Stomach (tissue), 9 donors: Measurements from ENCODE around the gene CASTOR1. TPM values are rescaled to one million over a fixed set of nuclear protein-coding genes. Genes with fewer than 3 reads are reported as not detected.

Source experiments
- DNase-seq, 2 donors: peaks; one replicate each; pipeline versions ENCODE4 v3.0.0 to v3.0.0-alpha.2; 2013 to 2019
- H3K27ac ChIP-seq, 5 donors: fragments of 200-600 bp in 4 of 5; sonication (generic) in 4 of 5; one replicate each; pipeline ENCODE4 v1.5.1; 2013 to 2019; ENCODE audit warnings: mild to moderate bottlenecking in 1 of 5, moderate library complexity in 1 of 5
- H3K27me3 ChIP-seq, 3 donors: fragments of 200-600 bp; sonication (generic); one replicate each; pipeline ENCODE4 v1.5.1; 2017 to 2019; ENCODE audit warnings: mixed run types in 1 of 3
- H3K36me3 ChIP-seq, 4 donors: fragments of 200-600 bp; sonication (generic); 1 replicate in 3 of 4; 2 replicates in 1 of 4; pipeline ENCODE4 v1.5.1; 2016 to 2019
- H3K4me1 ChIP-seq, 4 donors: fragments of 200-600 bp; sonication (generic); one replicate each; pipeline ENCODE4 v1.5.1; 2016 to 2019
- H3K4me3 ChIP-seq, 4 donors: fragments of 200-600 bp; sonication (generic) in 3 of 4; one replicate each; pipeline ENCODE4 v1.5.1; 2016 to 2019; ENCODE audit warnings: mild to moderate bottlenecking in 1 of 4
- H3K9me3 ChIP-seq, 4 donors: fragments of 200-600 bp; sonication (generic); one replicate each; pipeline ENCODE4 v1.5.1; 2016 to 2019
- CTCF ChIP-seq, 7 experiments: fragments of 450-650 bp in 4 of 7; fragments of 200-600 bp in 3 of 7; sonication (generic) in 3 of 7; IDR thresholded peaks; one replicate each; pipeline ENCODE4 v1.5.1; 2016 to 2019; ENCODE audit warnings: antibody characterized with exemption in 7 of 7, control low read depth in 2 of 7, mild to moderate bottlenecking in 1 of 7
- EP300 ChIP-seq: sonication (generic); formaldehyde crosslinking; IDR thresholded peaks from one replicate; pipeline ENCODE4 v1.6.1; 2017; ENCODE audit warnings: antibody characterized with exemption
- POLR2A ChIP-seq, 4 donors: fragments of 450-650 bp; IDR thresholded peaks; one replicate each; pipeline ENCODE4 v1.6.1; 2016; ENCODE audit warnings: antibody characterized with exemption in 4 of 4, control low read depth in 2 of 4, mild to moderate bottlenecking in 1 of 4, moderate library complexity in 1 of 4
- POLR2AphosphoS5 ChIP-seq, 3 donors: sonication (generic); formaldehyde crosslinking; IDR thresholded peaks; one replicate each; pipeline ENCODE4 v1.6.1; 2016; ENCODE audit warnings: antibody characterized with exemption in 3 of 3
- WGBS, 5 donors: extraction: QIAGEN DNeasy Blood & Tissue Kit in 3 of 5; methylation state at CpG; one replicate each; pipeline versions ENCODE4 v1.1.5 to v1.1.7; 2013 to 2018; 5-methylcytosine and 5-hydroxymethylcytosine counted together
- intact Hi-C: fragments of 100-400 bp; cut with DNase I; formaldehyde crosslinking; loops from one replicate; pipeline ENCODE4 v1.15.1; 2023; ENCODE audit warnings: low total_unique reads
- polyA plus RNA-seq, 3 donors: library from polyadenylated mRNA; stranded (reverse); fragments of 200-250 nt; gene quantifications; one replicate each; pipeline ENCODE4 v1.2.3, GENCODE V29; 2013
- total RNA-seq, 5 donors: library from RNA; depleted of rRNA; stranded (reverse); fragments of >200 nt; gene quantifications; one replicate each; pipeline versions ENCODE4 v1.1.0 to v1.2.3, GENCODE V29; 2014 to 2016
- donor health status: healthy with polysubstance abuse.
- donor health status: Bipolar disorder and iron deficiency.
- donor health status: healthy.

Gene CASTOR1
- total and polyA plus RNA-seq, 8 donors, result 1.2 to 57.8 (median 5.3) TPM

- peaks cover 51 to 98% (median 84%) of the 10 kb centered on the region in 4 donors for H3K4me1 ChIP-seq
- TF ChIP-seq CTCF (IDR thresholded peaks at IDR 0.05) (no peak), POLR2AphosphoS5 (IDR thresholded peaks at IDR 0.05) (no peak), POLR2A (IDR thresholded peaks at IDR 0.05) (no peak), EP300 (no peak)
- H3K36me3 ChIP-seq, result peaks cover 19 to 34% (median 26%) of the 10 kb centered on the region in 4 donors
- DNase-seq, result no peak
- H3K9me3 ChIP-seq, result no peaks in the 10 kb centered on the region
- intact Hi-C loops, result no loop called here
- H3K27ac ChIP-seq, result peak overlapping the region in 2 of 5 donors; percentile 29 to 44
- no peak overlapping the region for H3K4me3 ChIP-seq
- WGBS, 5 donors, result 74 to 83% (median 82%) methylated on average over 7 of the region's 7 CpGs
- H3K27me3 ChIP-seq, result no peaks in the 10 kb centered on the region
Observed at GRCh38 chr22:30318799-30319419, 29.6 kb upstream of the CASTOR1 start.

DNA sequence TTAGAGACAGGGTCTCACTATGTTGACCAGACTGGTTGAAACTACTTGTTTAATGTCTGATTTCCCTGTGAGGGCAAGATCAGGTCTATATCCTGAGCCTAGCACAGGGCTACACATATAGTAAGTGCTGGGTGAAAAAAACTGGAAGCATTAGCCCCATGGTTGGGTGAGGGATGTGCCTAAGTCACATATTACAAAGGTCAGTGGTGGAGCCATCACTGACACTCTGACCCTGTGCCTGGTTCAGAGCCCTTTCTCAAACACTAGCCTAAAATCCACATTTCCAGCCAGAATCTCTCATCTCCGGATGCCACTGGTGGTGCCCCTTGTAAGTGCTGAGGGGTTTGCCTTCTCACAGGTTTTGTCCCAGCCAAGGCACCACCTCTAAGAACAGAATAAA, 28.5 kb upstream of the CASTOR1 start:
- intact Hi-C loops, result no loop called here
- Histone ChIP-seq H3K9me3 (no peaks in the 10 kb centered on the region), H3K4me3 (no peak overlapping the region), H3K36me3 (peaks cover 19 to 34% (median 26%) of the 10 kb centered on the region in 4 donors), H3K27ac (peak overlapping the region in 3 of 5 donors; percentile 28 to 44 (median 35)), H3K27me3 (no peaks in the 10 kb centered on the region), H3K4me1 (peaks cover 52 to 97% (median 82%) of the 10 kb centered on the region in 4 donors)
- WGBS, 5 donors, result 96 to 100% (median 96%) methylated on average over 1 of the region's 1 CpG
- no peak for TF ChIP-seq POLR2A (IDR thresholded peaks at IDR 0.05)
- TF ChIP-seq CTCF (IDR thresholded peaks at IDR 0.05), result no peak
- TF ChIP-seq POLR2AphosphoS5 (IDR thresholded peaks at IDR 0.05), result no peak
- no peak for TF ChIP-seq EP300
- DNase-seq, result no peak

GRCh38 chr22:30315962-30316576, 26.8 kb upstream of the CASTOR1 start:
- intact Hi-C loops, result no loop called here
- peaks cover 62 to 99% (median 85%) of the 10 kb centered on the region in 4 donors for H3K4me1 ChIP-seq

DNA sequence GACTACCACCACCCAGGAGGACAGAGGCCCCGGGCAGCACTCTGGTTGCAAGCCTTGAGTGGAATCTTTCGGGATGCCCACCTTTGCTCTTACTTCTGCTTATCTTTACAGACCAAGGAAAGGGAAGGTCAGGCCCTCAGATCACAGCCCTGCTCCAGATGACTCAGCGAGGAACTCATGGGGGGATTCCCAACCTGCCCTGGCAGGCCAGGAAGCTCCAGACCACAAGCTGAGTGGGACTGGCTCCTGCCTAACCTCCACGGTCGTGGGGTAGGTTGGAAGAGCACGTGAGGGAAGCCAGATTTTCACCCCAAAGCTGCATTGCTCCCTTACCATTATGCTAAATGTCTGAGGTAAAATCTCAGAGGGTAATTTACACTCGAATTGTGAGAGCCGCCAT, 25.6 kb upstream of the CASTOR1 start:
- H3K4me1 ChIP-seq, result peaks cover 62 to 99% (median 91%) of the 10 kb centered on the region in 4 donors
- WGBS, 5 donors, result 74 to 81% (median 79%) methylated on average over 8 of the region's 8 CpGs
- H3K36me3 ChIP-seq, result peaks cover 7 to 20% (median 15%) of the 10 kb centered on the region in 4 donors
- no peak for DNase-seq
- intact Hi-C loops, result no loop called here
- H3K9me3 ChIP-seq, result no peaks in the 10 kb centered on the region
- peak overlapping the region in 3 of 5 donors; percentile 30 to 56 (median 37) for H3K27ac ChIP-seq
- no peak for TF ChIP-seq POLR2AphosphoS5 (IDR thresholded peaks at IDR 0.05)
- TF ChIP-seq POLR2A (IDR thresholded peaks at IDR 0.05), result no peak
- TF ChIP-seq CTCF (IDR thresholded peaks at IDR 0.05), result no peak
- TF ChIP-seq EP300, result no peak
- no peaks in the 10 kb centered on the region for H3K27me3 ChIP-seq
- no peak overlapping the region for H3K4me3 ChIP-seq

More at GRCh38 chr22:30315962-30316576, 26.8 kb upstream of the CASTOR1 start:
- no peaks in the 10 kb centered on the region for H3K27me3 ChIP-seq
- H3K27ac ChIP-seq, result peak overlapping the region in 3 of 5 donors; percentile 12 to 37 (median 30)
- H3K4me3 ChIP-seq, result no peak overlapping the region
- WGBS, 5 donors, result 79 to 86% (median 82%) methylated on average over 2 of the region's 2 CpGs
- TF ChIP-seq EP300 (no peak), POLR2AphosphoS5 (IDR thresholded peaks at IDR 0.05) (no peak), CTCF (IDR thresholded peaks at IDR 0.05) (no peak), POLR2A (IDR thresholded peaks at IDR 0.05) (no peak)
- H3K36me3 ChIP-seq, result peaks cover 15 to 29% (median 24%) of the 10 kb centered on the region in 4 donors
- DNase-seq, result no peak
- no peaks in the 10 kb centered on the region for H3K9me3 ChIP-seq
